Endothelial cell of umbilical vein (primary cell): ENCODE results near the gene LKAAEAR1. TPM values are rescaled to one million over a fixed set of nuclear protein-coding genes. Genes with fewer than 3 reads are reported as not detected.

Source experiments
- BruUV-seq: library from RNA; stranded (reverse); fragments of 400-500 nt; replicated peaks from 2 replicates; lab custom pipeline; 2021; lab: Mats Ljungman, UMichigan
- CTCF ChIA-PET: fragments of 300-600, 350-600 bp; sonication (Branson Sonifier 250); formaldehyde crosslinking; loops from one replicate; lab custom pipeline; 2021; ENCODE audit warnings: antibody characterized with exemption, inconsistent platforms; lab: Charles Lee
- POLR2A ChIA-PET: fragments of 300-600, 350-600 bp; sonication (Branson Sonifier 250); formaldehyde crosslinking; loops from one replicate; lab custom pipeline; 2021; ENCODE audit warnings: antibody characterized with exemption, inconsistent platforms; lab: Charles Lee
- DNase-seq: peaks from one replicate; pipeline ENCODE4 v3.0.0-alpha.2; 2011; ENCODE audit warnings: low read depth, low spot score
- FAIRE-seq: peaks from 2 replicates; lab custom pipeline; 2011; peaks lifted over from hg19 to GRCh38; lab: Jason Lieb, UNC
- H2AFZ ChIP-seq: 2 replicates; pipeline ENCODE4 v1.6.0; 2012; ENCODE audit warnings: low read depth, low read length, control low read depth, inconsistent platforms
- H3K27ac ChIP-seq: 2 replicates; pipeline ENCODE4 v1.5.1; 2011; ENCODE audit warnings: low read depth, mild to moderate bottlenecking, control low read depth, low read length, moderate library complexity; ENCODE audit not compliant: insufficient read depth
- H3K27me3 ChIP-seq, 2 experiments: 2 replicates each; pipeline versions ENCODE4 v1.6.0 to v1.6.1; 2011; ENCODE audit warnings: low read length in 2 of 2, mixed read lengths in 1 of 2; ENCODE audit not compliant: control insufficient read depth in 2 of 2, insufficient read depth in 2 of 2
- H3K36me3 ChIP-seq, 2 experiments: 2 replicates in 1 of 2; 3 replicates in 1 of 2; pipeline ENCODE4 v1.5.1; 2011; ENCODE audit warnings: low read length in 2 of 2, mild to moderate bottlenecking in 1 of 2, moderate library complexity in 1 of 2; ENCODE audit not compliant: control insufficient read depth in 2 of 2, insufficient read depth in 2 of 2; ENCODE audit errors: extremely low read depth in 1 of 2
- H3K4me1 ChIP-seq: 3 replicates; pipeline ENCODE4 v1.5.1; 2011; ENCODE audit warnings: mild to moderate bottlenecking, low read length; ENCODE audit not compliant: control insufficient read depth, insufficient read depth; ENCODE audit errors: extremely low read depth
- H3K4me2 ChIP-seq: 2 replicates; pipeline ENCODE4 v1.6.1; 2011; ENCODE audit warnings: low read length, control low read depth, mixed read lengths; ENCODE audit not compliant: insufficient read depth
- H3K4me3 ChIP-seq, 3 experiments: fragments of 200-600 bp in 1 of 3; sonication (generic), shearing (Covaris generic) in 1 of 3; replicated peaks in 1 of 3; 2 replicates each; pipeline ENCODE4 v1.5.1; 2011 to 2016; ENCODE audit warnings: control low read depth in 3 of 3, low read length in 3 of 3, mild to moderate bottlenecking in 2 of 3, inconsistent platforms in 1 of 3, low read depth in 1 of 3, moderate library complexity in 1 of 3; ENCODE audit not compliant: insufficient read depth in 1 of 3
- H3K79me2 ChIP-seq: 2 replicates; pipeline ENCODE4 v1.6.0; 2012; ENCODE audit warnings: low read length, inconsistent platforms; ENCODE audit not compliant: control insufficient read depth, insufficient read depth
- H3K9ac ChIP-seq: replicated peaks from 2 replicates; pipeline ENCODE3; 2011; ENCODE audit warnings: low read length, control low read depth; ENCODE audit not compliant: insufficient read depth; ENCODE audit errors: extremely low read depth
- H3K9me1 ChIP-seq: replicated peaks from 3 replicates; pipeline ENCODE4 v1.6.0; 2011; ENCODE audit warnings: mild to moderate bottlenecking, low read length; ENCODE audit not compliant: control insufficient read depth, insufficient read depth; ENCODE audit errors: extremely low read depth
- H3K9me3 ChIP-seq: replicated peaks from 2 replicates; pipeline ENCODE4 v1.5.1; 2012; ENCODE audit warnings: low read length, inconsistent platforms; ENCODE audit not compliant: control insufficient read depth, insufficient read depth
- H4K20me1 ChIP-seq: replicated peaks from 2 replicates; pipeline ENCODE3; 2011; ENCODE audit warnings: mild to moderate bottlenecking, low read length; ENCODE audit not compliant: control insufficient read depth, insufficient read depth; ENCODE audit errors: extremely low read depth
- CTCF ChIP-seq, 2 donors: IDR thresholded peaks; 1 replicate in 1 of 2; 2 replicates in 1 of 2; pipeline ENCODE4 v1.5.1; 2011; ENCODE audit warnings: low read length in 2 of 2, mild to moderate bottlenecking in 2 of 2, moderate library complexity in 2 of 2, control low read depth in 1 of 2, inconsistent platforms in 1 of 2, low read depth in 1 of 2; ENCODE audit not compliant: insufficient read depth in 1 of 2; ENCODE audit errors: extremely low read depth in 1 of 2
- EZH2 ChIP-seq: IDR thresholded peaks from 2 replicates; pipeline ENCODE4 v1.6.1; 2012; ENCODE audit warnings: borderline replicate concordance, low read depth, mild to moderate bottlenecking, moderate library complexity, low read length, inconsistent platforms; ENCODE audit not compliant: severe bottlenecking
- FOS ChIP-seq: IDR thresholded peaks from 2 replicates; pipeline ENCODE4 v1.6.1; 2011; ENCODE audit warnings: mild to moderate bottlenecking, low read length, moderate library complexity, borderline replicate concordance; ENCODE audit not compliant: insufficient read depth
- GATA2 ChIP-seq: IDR thresholded peaks from 2 replicates; pipeline ENCODE4 v1.7.0; 2011; ENCODE audit warnings: low read depth, mild to moderate bottlenecking, moderate library complexity, mixed read lengths, low read length; ENCODE audit not compliant: insufficient read length, insufficient read depth
- JUN ChIP-seq: IDR thresholded peaks from 2 replicates; pipeline ENCODE4 v1.6.1; 2011; ENCODE audit warnings: borderline replicate concordance, low read depth; ENCODE audit not compliant: insufficient read length, insufficient read depth
- MYC ChIP-seq: IDR thresholded peaks from one replicate; pipeline ENCODE4 v1.6.1; 2011; ENCODE audit warnings: mild to moderate bottlenecking, low read depth, low read length
- POLR2AphosphoS5 ChIP-seq: IDR thresholded peaks from 2 replicates; pipeline ENCODE4 v1.6.1; 2012; ENCODE audit warnings: low read depth, mild to moderate bottlenecking, control low read depth, low read length, moderate library complexity; ENCODE audit not compliant: insufficient read depth
- dilution Hi-C: fragments of 300-500 bp; cut with MboI; formaldehyde crosslinking; loops from one replicate; pipeline ENCODE4 v1.15.0; 2019; ENCODE audit warnings: low sequenced_read_pairs; ENCODE audit not compliant: extremely low pct_ligation_motif_present
- intact Hi-C: fragments of 100-400 bp; cut with micrococcal nuclease; formaldehyde crosslinking; loops from one replicate; pipeline ENCODE4 v1.10.0; 2022
- polyA plus RNA-seq, 4 experiments: library from polyadenylated mRNA; depleted of rRNA in 3 of 4; stranded (reverse) in 3 of 4; unstranded in 1 of 4; fragments of >200 nt; gene quantifications; 2 replicates each; pipeline versions ENCODE4 v1.2.1 to v1.2.3, GENCODE V29; 2011 to 2012; ENCODE audit warnings: missing spikeins in 1 of 4
- total RNA-seq: library from RNA; stranded (reverse); gene quantifications from 2 replicates; pipeline ENCODE4 v1.2.3, GENCODE V29; 2021
- TF ChIP-seq, protein P1 (sequence below): IDR thresholded peaks from 2 replicates; pipeline ENCODE4 v1.6.1; 2011; ENCODE audit not compliant: insufficient read depth, insufficient read length

LKAAEAR1 gene
- total and polyA plus RNA-seq, 2 donors (not counting 3 experiments of a cell fraction or from before 2014, with no cell fraction given), result 0.29 TPM; not detected in 1

- TF ChIP-seq POLR2AphosphoS5, result no peak
- TF ChIP-seq, protein P1, sequence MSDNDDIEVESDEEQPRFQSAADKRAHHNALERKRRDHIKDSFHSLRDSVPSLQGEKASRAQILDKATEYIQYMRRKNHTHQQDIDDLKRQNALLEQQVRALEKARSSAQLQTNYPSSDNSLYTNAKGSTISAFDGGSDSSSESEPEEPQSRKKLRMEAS, result no peak
- TF ChIP-seq FOS, result no peak
- no peak for TF ChIP-seq EZH2
- no peak for TF ChIP-seq JUN
- TF ChIP-seq CTCF (IDR thresholded peaks at IDR 0.05; ENCODE audit: extremely low read depth in 1 of 2, insufficient read depth in 1 of 2, low read depth in 1 of 2, low read length in 2 of 2), result no peak
- no peak for TF ChIP-seq GATA2
- TF ChIP-seq MYC, result no peak
- ChIA-PET CTCF (interaction anchor here (0.8 to 8.0 kb wide), 9 partner anchors 18 to 810 kb away, joined by 3 to 66 read pairs (median 5); partner anchors contain the start of genes LKAAEAR1, PRPF6 and SAMD10), POLR2A (interaction anchor here (0.7 kb wide), 1 partner anchor 265 kb away, joined by 4 read pairs; no protein-coding TSS in a partner anchor)
- dilution Hi-C loops (no loop called here), intact Hi-C loops (loop anchor here (1.0 to 10.0 kb wide), 7 partner anchors 18 to 624 kb away; partner anchors contain the start of genes PRPF6 and TCEA2)
- FAIRE-seq (no peak), DNase-seq (peak; percentile 8)
- Histone ChIP-seq H3K4me3 (no peak overlapping the region), H3K4me1 (no peaks in the 10 kb centered on the region), H3K9ac (no peak overlapping the region), H4K20me1 (no peaks in the 10 kb centered on the region), H3K27ac (no peak overlapping the region), H2AFZ (peak overlapping the region; percentile 41), H3K9me1 (no peaks in the 10 kb centered on the region), H3K79me2 (no peaks in the 10 kb centered on the region), H3K27me3 (peaks cover 9 to 10% of the 10 kb centered on the region in 2 experiments), H3K9me3 (no peaks in the 10 kb centered on the region), H3K36me3 (no peaks in the 10 kb centered on the region), H3K4me2 (peak overlapping the region; percentile 51)
- BruUV-seq, result no TSS peak
These were observed 35.6 kb upstream of the LKAAEAR1 start for GRCh38 chr20:64119681-64120341.
